PFSK-1 (cell line): ENCODE results near the gene LIPC.

Experiments
- POLR2AphosphoS5 ChIP-seq: IDR thresholded peaks from 2 replicates; pipeline ENCODE4 v1.6.1; 2012; ENCODE audit warnings: low read depth, mild to moderate bottlenecking, control low read depth, low read length, moderate library complexity
- REST ChIP-seq, 2 experiments: IDR thresholded peaks; 2 replicates each; pipeline versions ENCODE4 v1.6.1 to v1.8.0; 2011 to 2012; ENCODE audit warnings: low read depth in 2 of 2, low read length in 2 of 2, control low read depth in 1 of 2, inconsistent platforms in 1 of 2, mild to moderate bottlenecking in 1 of 2, moderate library complexity in 1 of 2; ENCODE audit not compliant: insufficient read depth in 1 of 2
- TAF1 ChIP-seq: IDR thresholded peaks from 2 replicates; pipeline ENCODE4 v1.6.1; 2012; ENCODE audit warnings: low read length, control low read depth, borderline replicate concordance; ENCODE audit not compliant: insufficient read depth

GRCh38 chr15:58590236-58590635, 158.4 kb downstream of the LIPC start:
- TF ChIP-seq TAF1 (no peak), REST (IDR thresholded peaks at IDR 0.05; ENCODE audit: insufficient read depth in 1 of 2, low read depth in 2 of 2, low read length in 2 of 2) (no peak), POLR2AphosphoS5 (no peak)
